ENCODE results near the gene NF1. TPM values are rescaled to one million over a fixed set of nuclear protein-coding genes. Genes with fewer than 3 reads are reported as not detected.

NF1 gene
- total RNA-seq, 1 experiment from 2014 or later = 35.4 TPM

GRCh38 chr17:31052187-31052889 is 42.4 kb upstream of the NF1 start:
- 0 out of 2 replicates have a peak, but pooled peaks cover 2% of the 10 kb centered on the region for H3K4me1 Mint-ChIP-seq
- POLR2A ChIA-PET = no interaction called here
- CTCF ChIA-PET = interaction anchor here (0.6 to 2.4 kb wide), 2 partner anchors 9 to 337 kb away, joined by 3 to 10 read pairs; no protein-coding TSS in a partner anchor
- no peaks in the 10 kb centered on the region for H3K27me3 Mint-ChIP-seq (ENCODE audit: low read depth)
- ATAC-seq (no peak), DNase-seq (ENCODE audit: low spot score) (no peak)
- H3K36me3 Mint-ChIP-seq = no peaks in the 10 kb centered on the region
- 0 out of 2 replicates have a peak overlapping the region, but pooled peaks have one; percentile 39 for H3K27ac Mint-ChIP-seq
- peaks cover 46% of the 10 kb centered on the region for H3K9me3 Mint-ChIP-seq
- TF ChIP-seq SMAD4 (CRISPR knock-in tag; IDR thresholded peaks at IDR 0.05) (no peak), GRHL2 (CRISPR knock-in tag; IDR thresholded peaks at IDR 0.05; ENCODE audit: insufficient replicate concordance, severe bottlenecking) (no peak), ZNF671 (CRISPR knock-in tag; IDR thresholded peaks at IDR 0.05) (no peak), ATF3 (CRISPR knock-in tag; conservative IDR thresholded peaks at IDR 0.05) (no peak), FOXK1 (CRISPR knock-in tag; IDR thresholded peaks at IDR 0.05) (no peak), ETV6 (CRISPR knock-in tag; IDR thresholded peaks at IDR 0.05) (no peak), USF1 (CRISPR knock-in tag; IDR thresholded peaks at IDR 0.05) (no peak), MXD4 (CRISPR knock-in tag; IDR thresholded peaks at IDR 0.05; ENCODE audit: borderline replicate concordance) (no peak), KAT7 (CRISPR knock-in tag; IDR thresholded peaks at IDR 0.05; ENCODE audit: borderline replicate concordance) (no peak), ZBTB21 (CRISPR knock-in tag; IDR thresholded peaks at IDR 0.05; ENCODE audit: borderline replicate concordance) (no peak), CTCF (IDR thresholded peaks at IDR 0.05) (no peak), SOX15 (CRISPR knock-in tag; IDR thresholded peaks at IDR 0.05) (no peak), JUN (CRISPR knock-in tag; IDR thresholded peaks at IDR 0.05) (no peak), TCF7 (CRISPR knock-in tag; IDR thresholded peaks at IDR 0.05; ENCODE audit: low read depth) (no peak)
- TF ChIP-seq, protein P1, sequence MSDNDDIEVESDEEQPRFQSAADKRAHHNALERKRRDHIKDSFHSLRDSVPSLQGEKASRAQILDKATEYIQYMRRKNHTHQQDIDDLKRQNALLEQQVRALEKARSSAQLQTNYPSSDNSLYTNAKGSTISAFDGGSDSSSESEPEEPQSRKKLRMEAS (CRISPR knock-in tag; IDR thresholded peaks at IDR 0.05) = no peak
- TF ChIP-seq, protein P2, sequence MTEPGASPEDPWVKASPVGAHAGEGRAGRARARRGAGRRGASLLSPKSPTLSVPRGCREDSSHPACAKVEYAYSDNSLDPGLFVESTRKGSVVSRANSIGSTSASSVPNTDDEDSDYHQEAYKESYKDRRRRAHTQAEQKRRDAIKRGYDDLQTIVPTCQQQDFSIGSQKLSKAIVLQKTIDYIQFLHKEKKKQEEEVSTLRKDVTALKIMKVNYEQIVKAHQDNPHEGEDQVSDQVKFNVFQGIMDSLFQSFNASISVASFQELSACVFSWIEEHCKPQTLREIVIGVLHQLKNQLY (CRISPR knock-in tag; IDR thresholded peaks at IDR 0.05) = no peak
- H3K4me3 Mint-ChIP-seq = no peak overlapping the region

GRCh38 chr17:31053071-31053470 is 41.7 kb upstream of the NF1 start:
- Mint-ChIP-seq H3K27me3 (ENCODE audit: low read depth) (no peaks in the 10 kb centered on the region), H3K9me3 (peaks cover 38% of the 10 kb centered on the region), H3K4me3 (no peak overlapping the region), H3K27ac (no peak overlapping the region), H3K4me1 (0 out of 2 replicates have a peak, but pooled peaks cover 2% of the 10 kb centered on the region), H3K36me3 (no peaks in the 10 kb centered on the region)
- ChIA-PET CTCF (interaction anchor here (2.4 kb wide), 1 partner anchor 8 kb away, joined by 10 read pairs; no protein-coding TSS in a partner anchor), POLR2A (no interaction called here)
- no peak for DNase-seq (ENCODE audit: low spot score)
- no peak for ATAC-seq
- no peak for TF ChIP-seq JAZF1 (CRISPR knock-in tag; IDR thresholded peaks at IDR 0.05)
- TF ChIP-seq SP1 (CRISPR knock-in tag; conservative IDR thresholded peaks at IDR 0.05) = no peak
- no peak for TF ChIP-seq USF2 (CRISPR knock-in tag; IDR thresholded peaks at IDR 0.05)
- no peak for TF ChIP-seq FOXJ3 (CRISPR knock-in tag; IDR thresholded peaks at IDR 0.05; ENCODE audit: borderline replicate concordance)
- TF ChIP-seq, protein P3, sequence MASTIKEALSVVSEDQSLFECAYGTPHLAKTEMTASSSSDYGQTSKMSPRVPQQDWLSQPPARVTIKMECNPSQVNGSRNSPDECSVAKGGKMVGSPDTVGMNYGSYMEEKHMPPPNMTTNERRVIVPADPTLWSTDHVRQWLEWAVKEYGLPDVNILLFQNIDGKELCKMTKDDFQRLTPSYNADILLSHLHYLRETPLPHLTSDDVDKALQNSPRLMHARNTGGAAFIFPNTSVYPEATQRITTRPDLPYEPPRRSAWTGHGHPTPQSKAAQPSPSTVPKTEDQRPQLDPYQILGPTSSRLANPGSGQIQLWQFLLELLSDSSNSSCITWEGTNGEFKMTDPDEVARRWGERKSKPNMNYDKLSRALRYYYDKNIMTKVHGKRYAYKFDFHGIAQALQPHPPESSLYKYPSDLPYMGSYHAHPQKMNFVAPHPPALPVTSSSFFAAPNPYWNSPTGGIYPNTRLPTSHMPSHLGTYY (CRISPR knock-in tag; IDR thresholded peaks at IDR 0.05) = no peak
- TF ChIP-seq, protein P4, sequence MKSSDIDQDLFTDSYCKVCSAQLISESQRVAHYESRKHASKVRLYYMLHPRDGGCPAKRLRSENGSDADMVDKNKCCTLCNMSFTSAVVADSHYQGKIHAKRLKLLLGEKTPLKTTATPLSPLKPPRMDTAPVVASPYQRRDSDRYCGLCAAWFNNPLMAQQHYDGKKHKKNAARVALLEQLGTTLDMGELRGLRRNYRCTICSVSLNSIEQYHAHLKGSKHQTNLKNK (CRISPR knock-in tag; IDR thresholded peaks at IDR 0.05) = no peak
- no peak for TF ChIP-seq E2F5 (CRISPR knock-in tag; IDR thresholded peaks at IDR 0.05)
- no peak for TF ChIP-seq ZNF232 (CRISPR knock-in tag; IDR thresholded peaks at IDR 0.05)
- no peak for TF ChIP-seq ZNF423 (CRISPR knock-in tag; IDR thresholded peaks at IDR 0.05)
- no peak for TF ChIP-seq MXD4 (CRISPR knock-in tag; IDR thresholded peaks at IDR 0.05; ENCODE audit: borderline replicate concordance)
- no peak for TF ChIP-seq USF1 (CRISPR knock-in tag; IDR thresholded peaks at IDR 0.05)
- no peak for TF ChIP-seq ZNF416 (CRISPR knock-in tag; IDR thresholded peaks at IDR 0.05)
